A673 (cell line): ENCODE results near the gene NUTM2B.
"Not testable (repeated sequence)": the region's sequence is repeated elsewhere in the genome, so short reads cannot be mapped to it uniquely, and the experiment has no call there.

Experiments
- CTCF ChIP-seq: fragments of 300-800, 200-600 bp; sonication (generic); conservative IDR thresholded peaks from 2 replicates; pipeline ENCODE4 v1.5.1; 2017; ENCODE audit warnings: low read depth, mild to moderate bottlenecking, antibody characterized with exemption, low read length, moderate library complexity, mixed read lengths
- EZH2 ChIP-seq: fragments of 200-600 bp; sonication (generic); IDR thresholded peaks from 2 replicates; pipeline ENCODE4 v1.6.1; 2017; ENCODE audit warnings: borderline replicate concordance, low read depth, mild to moderate bottlenecking, mixed read lengths, antibody characterized with exemption, low read length; ENCODE audit not compliant: poor library complexity, severe bottlenecking

- TF ChIP-seq CTCF, EZH2: not testable (repeated sequence)
Measured at GRCh38 chr10:79686595-79686994, 16.4 kb upstream of the NUTM2B start.
